ENCODE measurements around the gene TWNK.
A peak's percentile ranks its signal among the peaks of the same experiment; 100 is the strongest.

TWNK gene

GRCh38 chr10:101000127-101000914 lies 13.0 kb downstream of the TWNK start:
- Histone ChIP-seq H3K36me3 (ENCODE audit: control insufficient read depth, insufficient read depth, low read length) (no peaks in the 10 kb centered on the region), H3K4me1 (ENCODE audit: control insufficient read depth, insufficient read depth, low read length) (peaks cover 45% of the 10 kb centered on the region), H3K4me3 (ENCODE audit: low read length) (peak overlapping the region; percentile 80), H3K9ac (ENCODE audit: low read length) (peak overlapping the region; percentile 90), H3K9me3 (ENCODE audit: control insufficient read depth, low read length) (no peaks in the 10 kb centered on the region), H3K27me3 (ENCODE audit: control insufficient read depth, insufficient read depth, low read length) (no peaks in the 10 kb centered on the region)

GRCh38 chr10:101000915-101001658 lies 13.7 kb downstream of the TWNK start:
- peak overlapping the region; percentile 80 for H3K4me3 ChIP-seq (ENCODE audit: low read length)
- H3K9ac ChIP-seq (ENCODE audit: low read length) = peak overlapping the region; percentile 90
- H3K9me3 ChIP-seq (ENCODE audit: control insufficient read depth, low read length) = no peaks in the 10 kb centered on the region
- H3K4me1 ChIP-seq (ENCODE audit: control insufficient read depth, insufficient read depth, low read length) = peaks cover 44% of the 10 kb centered on the region
- H3K27me3 ChIP-seq (ENCODE audit: control insufficient read depth, insufficient read depth, low read length) = no peaks in the 10 kb centered on the region
- peaks cover 2% of the 10 kb centered on the region for H3K36me3 ChIP-seq (ENCODE audit: control insufficient read depth, insufficient read depth, low read length)

GRCh38 chr10:101001659-101002035 lies 14.3 kb downstream of the TWNK start:
- Histone ChIP-seq H3K4me3 (ENCODE audit: low read length) (no peak overlapping the region), H3K9me3 (ENCODE audit: control insufficient read depth, low read length) (no peaks in the 10 kb centered on the region), H3K27me3 (ENCODE audit: control insufficient read depth, insufficient read depth, low read length) (no peaks in the 10 kb centered on the region), H3K9ac (ENCODE audit: low read length) (peak overlapping the region; percentile 41), H3K36me3 (ENCODE audit: control insufficient read depth, insufficient read depth, low read length) (peaks cover 4% of the 10 kb centered on the region), H3K4me1 (ENCODE audit: control insufficient read depth, insufficient read depth, low read length) (peaks cover 39% of the 10 kb centered on the region)

- Histone ChIP-seq H3K27me3 (ENCODE audit: control insufficient read depth, insufficient read depth, low read length) (no peaks in the 10 kb centered on the region), H3K36me3 (ENCODE audit: control insufficient read depth, insufficient read depth, low read length) (peaks cover 4% of the 10 kb centered on the region), H3K4me3 (ENCODE audit: low read length) (no peak overlapping the region), H3K4me1 (ENCODE audit: control insufficient read depth, insufficient read depth, low read length) (peaks cover 37% of the 10 kb centered on the region), H3K9ac (ENCODE audit: low read length) (peak overlapping the region; percentile 41), H3K9me3 (ENCODE audit: control insufficient read depth, low read length) (no peaks in the 10 kb centered on the region)
Measured at GRCh38 chr10:101002456-101002855, 15.1 kb downstream of the TWNK start.

GRCh38 chr10:101003639-101004206 lies 16.4 kb downstream of the TWNK start:
- H3K36me3 ChIP-seq (ENCODE audit: control insufficient read depth, insufficient read depth, low read length) = peaks cover 4% of the 10 kb centered on the region
- no peaks in the 10 kb centered on the region for H3K27me3 ChIP-seq (ENCODE audit: control insufficient read depth, insufficient read depth, low read length)
- H3K4me3 ChIP-seq (ENCODE audit: low read length) = no peak overlapping the region
- no peak overlapping the region for H3K9ac ChIP-seq (ENCODE audit: low read length)
- peaks cover 27% of the 10 kb centered on the region for H3K4me1 ChIP-seq (ENCODE audit: control insufficient read depth, insufficient read depth, low read length)
- no peaks in the 10 kb centered on the region for H3K9me3 ChIP-seq (ENCODE audit: control insufficient read depth, low read length)

GRCh38 chr10:101005361-101005760 lies 18.0 kb downstream of the TWNK start:
- Histone ChIP-seq H3K9ac (ENCODE audit: low read length) (no peak overlapping the region), H3K4me3 (ENCODE audit: low read length) (no peak overlapping the region), H3K9me3 (ENCODE audit: control insufficient read depth, low read length) (no peaks in the 10 kb centered on the region), H3K36me3 (ENCODE audit: control insufficient read depth, insufficient read depth, low read length) (peaks cover 4% of the 10 kb centered on the region), H3K27me3 (ENCODE audit: control insufficient read depth, insufficient read depth, low read length) (no peaks in the 10 kb centered on the region), H3K4me1 (ENCODE audit: control insufficient read depth, insufficient read depth, low read length) (peaks cover 18% of the 10 kb centered on the region)

- Histone ChIP-seq H3K9me3 (ENCODE audit: control insufficient read depth, low read length) (no peaks in the 10 kb centered on the region), H3K36me3 (ENCODE audit: control insufficient read depth, insufficient read depth, low read length) (peaks cover 4% of the 10 kb centered on the region), H3K4me1 (ENCODE audit: control insufficient read depth, insufficient read depth, low read length) (peaks cover 12% of the 10 kb centered on the region), H3K9ac (ENCODE audit: low read length) (no peak overlapping the region), H3K27me3 (ENCODE audit: control insufficient read depth, insufficient read depth, low read length) (no peaks in the 10 kb centered on the region), H3K4me3 (ENCODE audit: low read length) (no peak overlapping the region)
Measured at GRCh38 chr10:101005869-101006567, 18.7 kb downstream of the TWNK start.

- Histone ChIP-seq H3K9ac (ENCODE audit: low read length) (no peak overlapping the region), H3K36me3 (ENCODE audit: control insufficient read depth, insufficient read depth, low read length) (peaks cover 4% of the 10 kb centered on the region)
Measured at GRCh38 chr10:101006593-101007098, 19.3 kb downstream of the TWNK start.

GRCh38 chr10:101007099-101007711 lies 19.9 kb downstream of the TWNK start:
- Histone ChIP-seq H3K9ac (ENCODE audit: low read length) (no peak overlapping the region), H3K4me1 (ENCODE audit: control insufficient read depth, insufficient read depth, low read length) (peaks cover 15% of the 10 kb centered on the region), H3K36me3 (ENCODE audit: control insufficient read depth, insufficient read depth, low read length) (peaks cover 4% of the 10 kb centered on the region)

More at GRCh38 chr10:101006593-101007098, 19.3 kb downstream of the TWNK start:
- H3K4me3 ChIP-seq (ENCODE audit: low read length) = no peak overlapping the region
- no peaks in the 10 kb centered on the region for H3K27me3 ChIP-seq (ENCODE audit: control insufficient read depth, insufficient read depth, low read length)
- H3K4me1 ChIP-seq (ENCODE audit: control insufficient read depth, insufficient read depth, low read length) = peaks cover 15% of the 10 kb centered on the region
- no peaks in the 10 kb centered on the region for H3K9me3 ChIP-seq (ENCODE audit: control insufficient read depth, low read length)

GRCh38 chr10:101007915-101008822 lies 20.8 kb downstream of the TWNK start:
- H3K4me3 ChIP-seq (ENCODE audit: low read length) = no peak overlapping the region
- H3K4me1 ChIP-seq (ENCODE audit: control insufficient read depth, insufficient read depth, low read length) = peaks cover 21% of the 10 kb centered on the region
- H3K9ac ChIP-seq (ENCODE audit: low read length) = no peak overlapping the region
- no peaks in the 10 kb centered on the region for H3K27me3 ChIP-seq (ENCODE audit: control insufficient read depth, insufficient read depth, low read length)
- peaks cover 4% of the 10 kb centered on the region for H3K36me3 ChIP-seq (ENCODE audit: control insufficient read depth, insufficient read depth, low read length)
- no peaks in the 10 kb centered on the region for H3K9me3 ChIP-seq (ENCODE audit: control insufficient read depth, low read length)

More at GRCh38 chr10:101007099-101007711, 19.9 kb downstream of the TWNK start:
- H3K27me3 ChIP-seq (ENCODE audit: control insufficient read depth, insufficient read depth, low read length) = no peaks in the 10 kb centered on the region
- H3K4me3 ChIP-seq (ENCODE audit: low read length) = no peak overlapping the region
- H3K9me3 ChIP-seq (ENCODE audit: control insufficient read depth, low read length) = no peaks in the 10 kb centered on the region

Measured in mucosa of stomach (tissue), 1 donor.